GM19452 (cell line): ENCODE data around the gene KIAA1217.

Experiments
- ATAC-seq: cut with Tn5 transposase; IDR thresholded peaks from one replicate; pipeline ENCODE4 v1.9.1; 2021; ENCODE audit not compliant: unreplicated experiment

KIAA1217 gene

GRCh38 chr10:24240041-24240751, 31.3 kb downstream of the KIAA1217 start:
- ATAC-seq = no peak

DNA sequence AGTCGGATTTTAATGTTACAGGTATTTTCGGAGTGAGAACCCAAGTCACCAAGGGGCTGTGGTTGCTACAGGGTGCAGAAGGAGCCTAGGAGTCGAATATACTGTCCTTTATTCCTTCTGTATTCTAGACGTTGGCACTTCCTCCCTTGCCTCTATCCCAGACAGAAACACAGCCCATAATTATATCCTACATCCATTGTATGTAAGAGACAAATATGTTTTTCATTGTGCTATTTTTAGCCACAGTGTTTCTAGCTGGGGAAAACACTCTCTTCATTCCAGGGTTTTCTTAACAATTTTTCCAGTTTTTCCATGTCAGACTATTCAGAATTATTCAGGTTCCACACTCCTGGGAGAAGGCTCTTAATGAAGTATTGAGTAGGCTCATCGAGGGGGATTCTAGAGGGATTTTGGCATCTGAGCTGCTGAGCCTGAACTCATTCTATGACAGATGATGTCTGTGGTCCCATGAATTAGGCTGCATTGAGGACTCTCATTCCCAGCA, 32.6 kb downstream of the KIAA1217 start:
- no peak for ATAC-seq

DNA sequence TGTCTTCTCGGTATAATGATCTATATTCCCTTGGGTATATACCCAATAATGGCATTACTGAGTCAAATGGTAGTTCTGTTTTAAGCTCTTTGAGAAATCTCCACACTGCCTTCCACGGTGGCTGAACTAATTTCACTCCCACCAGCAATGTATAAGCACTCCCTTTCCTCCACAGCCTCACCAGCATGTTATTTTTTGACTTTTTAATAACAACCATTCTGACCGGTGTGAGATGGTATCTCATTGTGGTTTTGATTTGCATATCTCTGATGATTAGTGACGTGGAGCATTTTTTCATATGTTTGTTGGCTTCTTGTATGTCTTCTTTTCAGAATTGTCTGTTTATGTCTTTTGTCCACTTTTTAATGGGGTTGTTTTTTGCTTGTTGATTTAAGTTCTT, 33.6 kb downstream of the KIAA1217 start:
- ATAC-seq = no peak

DNA sequence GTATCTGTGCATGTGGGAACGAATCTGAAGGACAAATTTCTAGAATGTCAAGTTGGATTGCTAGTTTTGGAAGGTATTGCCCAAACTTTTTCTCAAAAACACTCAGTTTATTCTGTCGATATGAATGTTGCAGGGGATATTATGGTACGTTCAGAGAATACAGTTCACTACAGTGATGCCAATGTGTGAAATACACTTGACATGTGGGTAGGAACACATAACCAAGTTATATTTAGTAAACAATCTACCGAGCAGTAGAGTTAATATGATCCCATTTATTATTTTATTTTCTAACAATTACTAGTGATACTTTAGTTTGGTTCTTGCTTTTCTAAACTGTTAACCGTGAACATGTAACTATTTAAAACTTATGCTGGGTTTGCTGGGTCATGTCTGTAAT, 37.4 kb downstream of the KIAA1217 start:
- ATAC-seq = no peak

- ATAC-seq = no peak
These were observed 38.9 kb downstream of the KIAA1217 start for GRCh38 chr10:24247841-24248240.

DNA sequence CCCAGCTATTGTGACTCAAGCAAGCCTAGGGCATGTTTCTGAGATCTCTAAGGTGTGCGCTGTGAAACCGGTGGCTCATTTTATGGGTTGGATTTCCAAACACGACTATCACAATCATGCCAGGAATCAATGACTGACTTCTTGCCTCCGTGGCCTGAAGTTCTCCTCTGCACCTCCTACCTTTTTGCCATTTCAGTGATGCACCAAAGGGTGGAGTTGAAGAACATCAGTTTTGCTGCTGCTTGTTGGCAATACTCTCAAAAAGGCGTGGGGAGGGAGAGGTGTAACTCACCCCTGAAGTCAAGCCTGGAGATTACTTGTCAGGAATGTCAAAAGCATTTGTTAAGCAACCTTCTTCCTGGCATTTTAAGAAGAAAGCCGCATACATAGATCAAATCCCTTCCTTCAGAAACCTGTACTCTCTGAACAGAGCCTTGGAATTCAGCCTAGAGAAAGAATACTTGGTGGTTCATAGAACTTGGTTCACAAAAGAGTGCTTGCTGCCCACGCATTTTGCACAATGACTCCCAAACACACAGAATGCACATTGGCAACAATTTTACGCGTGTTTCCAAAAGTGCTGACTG, 41.0 kb downstream of the KIAA1217 start:
- no peak for ATAC-seq

- no peak for ATAC-seq
These were observed 42.6 kb downstream of the KIAA1217 start for GRCh38 chr10:24251547-24251946.

GRCh38 chr10:24254180-24254579, 45.2 kb downstream of the KIAA1217 start:
- ATAC-seq = no peak

DNA sequence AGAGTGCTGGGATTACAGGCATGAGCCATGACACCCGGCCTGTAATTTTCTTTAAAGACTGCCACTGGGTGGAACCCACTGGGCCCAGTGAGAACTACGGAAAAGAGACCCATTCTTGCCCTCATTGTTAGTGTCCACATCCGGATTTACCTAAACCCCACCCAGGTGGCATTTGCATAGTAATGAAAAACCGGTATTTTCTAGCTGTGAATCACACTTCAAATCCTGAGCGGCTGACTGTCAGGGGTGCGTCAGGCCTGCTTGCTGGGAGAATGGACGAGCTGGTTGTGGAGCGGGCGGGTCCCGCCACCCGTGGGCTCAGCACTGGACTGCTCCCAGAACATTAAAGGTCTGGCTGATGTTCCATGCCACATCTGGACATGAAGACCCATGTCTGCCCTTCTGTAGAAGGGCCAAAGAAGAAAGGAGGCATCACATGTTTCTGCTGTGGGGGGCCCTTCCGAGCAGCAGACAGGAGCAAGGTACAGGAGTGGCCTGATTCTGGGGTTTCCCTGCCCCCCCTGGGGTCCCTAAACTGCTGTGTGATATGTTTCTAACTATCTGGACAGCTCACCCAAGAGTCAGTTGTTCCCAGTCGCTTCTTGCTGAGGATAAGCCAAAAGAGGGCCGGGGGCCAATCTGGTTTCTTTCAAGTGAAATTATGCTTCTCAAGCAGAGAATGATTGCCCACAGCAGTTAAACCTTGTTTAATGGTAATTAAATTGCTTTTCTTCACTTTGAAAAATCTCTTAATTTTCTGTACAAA, 46.4 kb downstream of the KIAA1217 start:
- ATAC-seq = no peak

DNA sequence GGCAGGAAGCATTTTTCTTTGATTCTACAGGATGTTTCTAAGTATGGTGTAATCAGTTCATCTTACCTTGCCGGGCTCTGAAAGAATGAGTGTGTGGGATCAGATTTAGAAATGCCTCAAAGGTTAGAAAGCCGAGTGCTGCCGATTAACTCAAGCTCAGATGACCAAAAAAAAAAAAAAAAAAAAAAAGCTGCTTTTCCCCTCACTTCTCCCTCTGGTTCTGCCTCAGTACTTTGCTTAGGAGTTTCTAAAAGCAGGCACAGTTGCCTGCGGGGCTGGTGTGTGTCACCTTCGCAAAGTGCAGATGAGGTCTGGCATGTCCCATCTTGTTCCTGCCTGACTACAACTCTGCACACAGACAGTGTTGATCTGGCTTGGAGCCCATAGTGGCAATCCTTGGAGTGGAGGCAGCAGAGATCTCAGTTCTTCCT, 47.0 kb downstream of the KIAA1217 start:
- no peak for ATAC-seq

GRCh38 chr10:24256619-24257107, 47.7 kb downstream of the KIAA1217 start:
- ATAC-seq = no peak

DNA sequence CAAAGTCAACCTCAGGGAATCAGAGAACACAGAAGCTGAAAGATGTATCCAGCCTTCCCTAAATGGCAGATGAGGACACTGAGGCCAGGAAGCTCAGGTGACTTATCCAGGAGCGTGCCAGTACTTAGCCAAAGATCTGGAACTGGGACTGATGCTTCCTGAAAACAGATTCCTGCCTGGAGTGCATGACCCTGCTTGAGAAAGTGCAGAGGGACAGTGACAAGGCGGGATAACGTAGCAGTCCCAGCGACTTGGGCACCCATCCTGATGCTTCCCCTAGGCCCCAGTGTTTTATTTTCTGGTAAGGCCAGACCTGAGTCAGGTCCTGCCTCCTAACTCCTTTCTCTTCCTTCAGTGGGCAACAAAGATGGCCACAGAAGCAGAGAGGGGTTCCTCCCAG, 48.6 kb downstream of the KIAA1217 start:
- no peak for ATAC-seq

- ATAC-seq = no peak
These were observed 50.6 kb downstream of the KIAA1217 start for GRCh38 chr10:24259365-24260130.

DNA sequence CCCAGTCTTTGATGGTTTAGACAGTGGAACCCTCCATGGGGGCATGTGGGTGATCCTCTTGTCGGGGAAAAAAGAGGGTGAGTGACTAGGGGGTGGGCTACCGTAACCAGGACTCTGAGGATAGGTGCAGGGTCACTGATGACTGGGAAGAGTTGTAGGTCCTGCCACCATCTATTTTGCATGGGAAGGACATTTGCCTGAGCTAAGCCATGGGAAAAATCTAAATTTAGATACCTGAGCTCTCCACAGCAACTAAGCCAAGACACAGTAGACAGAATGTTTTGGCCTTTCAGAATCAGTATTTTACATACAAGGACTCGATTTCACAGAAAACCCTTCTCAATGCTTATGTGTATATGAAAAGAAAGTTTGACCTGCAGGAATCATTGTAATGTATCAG, 52.7 kb downstream of the KIAA1217 start:
- no peak for ATAC-seq

DNA sequence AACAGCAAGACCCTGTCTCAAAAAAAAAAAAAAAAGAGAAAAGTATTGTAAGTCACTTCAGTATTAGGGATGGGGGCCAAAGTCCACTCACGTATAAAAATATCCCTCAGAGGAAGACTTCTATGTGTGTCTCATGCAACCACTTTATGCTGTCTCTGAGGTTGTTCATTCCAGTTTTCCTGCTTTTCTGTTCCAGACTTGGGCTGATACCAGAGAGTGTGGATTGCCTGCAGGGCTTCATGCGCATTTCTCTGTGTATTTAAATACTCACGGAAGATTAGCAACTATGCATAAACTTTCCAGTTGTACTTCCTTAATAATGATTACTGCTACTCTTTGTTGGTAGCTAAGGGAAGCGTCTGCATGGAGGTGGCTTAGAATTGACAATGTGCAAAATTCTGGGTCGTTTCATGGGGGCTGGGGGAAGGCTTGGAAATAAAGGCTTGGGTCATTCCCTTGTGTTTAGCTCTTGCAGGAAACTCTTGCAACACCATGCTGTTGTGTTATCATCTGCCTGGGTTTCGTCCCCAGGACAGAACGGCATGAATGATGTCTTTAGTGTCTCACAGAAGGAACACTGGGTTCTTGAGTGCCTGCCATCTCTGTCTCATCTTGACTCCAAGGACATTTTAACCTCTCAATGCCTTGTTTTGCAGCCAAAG, 54.1 kb downstream of the KIAA1217 start:
- no peak for ATAC-seq

GRCh38 chr10:24269476-24269875, 60.5 kb downstream of the KIAA1217 start:
- no peak for ATAC-seq

DNA sequence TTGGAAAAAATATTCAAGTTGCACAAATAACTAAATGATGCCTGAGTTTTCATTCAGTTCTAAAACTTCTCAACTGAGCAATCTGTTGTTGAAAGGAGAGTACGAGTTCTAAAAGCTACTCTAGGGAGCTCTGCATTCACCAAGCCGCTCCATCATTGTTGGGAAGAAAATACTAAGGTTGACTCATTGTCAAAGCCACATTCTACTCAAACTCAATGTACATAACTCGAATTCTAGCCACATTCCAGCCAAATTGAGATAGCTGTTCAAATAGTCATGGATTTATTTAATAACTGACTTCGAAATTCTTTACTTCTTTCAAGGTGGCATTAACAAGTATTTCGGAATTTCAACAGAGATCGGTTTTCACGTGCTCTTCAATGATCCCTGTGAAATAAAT, 63.4 kb downstream of the KIAA1217 start:
- no peak for ATAC-seq

- no peak for ATAC-seq
These were observed 68.3 kb downstream of the KIAA1217 start for GRCh38 chr10:24277277-24277676.

GRCh38 chr10:24277771-24278170, 68.8 kb downstream of the KIAA1217 start:
- ATAC-seq = no peak

GRCh38 chr10:24278176-24278889, 69.4 kb downstream of the KIAA1217 start:
- ATAC-seq = no peak
